Stomach (tissue), 9 donors: ENCODE results near the gene IFT43. TPM values are rescaled to one million over a fixed set of nuclear protein-coding genes. Genes with fewer than 3 reads are reported as not detected.

Source experiments
- DNase-seq, 2 donors: peaks; one replicate each; pipeline versions ENCODE4 v3.0.0 to v3.0.0-alpha.2; 2013 to 2019
- H3K27ac ChIP-seq, 5 donors: fragments of 200-600 bp in 4 of 5; sonication (generic) in 4 of 5; one replicate each; pipeline ENCODE4 v1.5.1; 2013 to 2019; ENCODE audit warnings: mild to moderate bottlenecking in 1 of 5, moderate library complexity in 1 of 5
- H3K27me3 ChIP-seq, 3 donors: fragments of 200-600 bp; sonication (generic); one replicate each; pipeline ENCODE4 v1.5.1; 2017 to 2019; ENCODE audit warnings: mixed run types in 1 of 3
- H3K36me3 ChIP-seq, 4 donors: fragments of 200-600 bp; sonication (generic); 1 replicate in 3 of 4; 2 replicates in 1 of 4; pipeline ENCODE4 v1.5.1; 2016 to 2019
- H3K4me1 ChIP-seq, 4 donors: fragments of 200-600 bp; sonication (generic); one replicate each; pipeline ENCODE4 v1.5.1; 2016 to 2019
- H3K4me3 ChIP-seq, 4 donors: fragments of 200-600 bp; sonication (generic) in 3 of 4; one replicate each; pipeline ENCODE4 v1.5.1; 2016 to 2019; ENCODE audit warnings: mild to moderate bottlenecking in 1 of 4
- H3K9me3 ChIP-seq, 4 donors: fragments of 200-600 bp; sonication (generic); one replicate each; pipeline ENCODE4 v1.5.1; 2016 to 2019
- EP300 ChIP-seq: sonication (generic); formaldehyde crosslinking; IDR thresholded peaks from one replicate; pipeline ENCODE4 v1.6.1; 2017; ENCODE audit warnings: antibody characterized with exemption
- POLR2A ChIP-seq, 4 donors: fragments of 450-650 bp; IDR thresholded peaks; one replicate each; pipeline ENCODE4 v1.6.1; 2016; ENCODE audit warnings: antibody characterized with exemption in 4 of 4, control low read depth in 2 of 4, mild to moderate bottlenecking in 1 of 4, moderate library complexity in 1 of 4
- POLR2AphosphoS5 ChIP-seq, 3 donors: sonication (generic); formaldehyde crosslinking; IDR thresholded peaks; one replicate each; pipeline ENCODE4 v1.6.1; 2016; ENCODE audit warnings: antibody characterized with exemption in 3 of 3
- WGBS, 5 donors: extraction: QIAGEN DNeasy Blood & Tissue Kit in 3 of 5; methylation state at CpG; one replicate each; pipeline versions ENCODE4 v1.1.5 to v1.1.7; 2013 to 2018; 5-methylcytosine and 5-hydroxymethylcytosine counted together
- intact Hi-C: fragments of 100-400 bp; cut with DNase I; formaldehyde crosslinking; loops from one replicate; pipeline ENCODE4 v1.15.1; 2023; ENCODE audit warnings: low total_unique reads
- polyA plus RNA-seq, 3 donors: library from polyadenylated mRNA; stranded (reverse); fragments of 200-250 nt; gene quantifications; one replicate each; pipeline ENCODE4 v1.2.3, GENCODE V29; 2013
- total RNA-seq, 5 donors: library from RNA; depleted of rRNA; stranded (reverse); fragments of >200 nt; gene quantifications; one replicate each; pipeline versions ENCODE4 v1.1.0 to v1.2.3, GENCODE V29; 2014 to 2016
- TF ChIP-seq, protein P1 (sequence below), 7 experiments: fragments of 450-650 bp in 4 of 7; fragments of 200-600 bp in 3 of 7; sonication (generic) in 3 of 7; IDR thresholded peaks; one replicate each; pipeline ENCODE4 v1.5.1; 2016 to 2019; ENCODE audit warnings: antibody characterized with exemption in 7 of 7, control low read depth in 2 of 7, mild to moderate bottlenecking in 1 of 7
- donor health status: healthy with polysubstance abuse.
- donor health status: Bipolar disorder and iron deficiency.
- donor health status: healthy.

Gene IFT43
- total and polyA plus RNA-seq, 8 donors = 7.6 to 129 (median 41.0) TPM

DNA sequence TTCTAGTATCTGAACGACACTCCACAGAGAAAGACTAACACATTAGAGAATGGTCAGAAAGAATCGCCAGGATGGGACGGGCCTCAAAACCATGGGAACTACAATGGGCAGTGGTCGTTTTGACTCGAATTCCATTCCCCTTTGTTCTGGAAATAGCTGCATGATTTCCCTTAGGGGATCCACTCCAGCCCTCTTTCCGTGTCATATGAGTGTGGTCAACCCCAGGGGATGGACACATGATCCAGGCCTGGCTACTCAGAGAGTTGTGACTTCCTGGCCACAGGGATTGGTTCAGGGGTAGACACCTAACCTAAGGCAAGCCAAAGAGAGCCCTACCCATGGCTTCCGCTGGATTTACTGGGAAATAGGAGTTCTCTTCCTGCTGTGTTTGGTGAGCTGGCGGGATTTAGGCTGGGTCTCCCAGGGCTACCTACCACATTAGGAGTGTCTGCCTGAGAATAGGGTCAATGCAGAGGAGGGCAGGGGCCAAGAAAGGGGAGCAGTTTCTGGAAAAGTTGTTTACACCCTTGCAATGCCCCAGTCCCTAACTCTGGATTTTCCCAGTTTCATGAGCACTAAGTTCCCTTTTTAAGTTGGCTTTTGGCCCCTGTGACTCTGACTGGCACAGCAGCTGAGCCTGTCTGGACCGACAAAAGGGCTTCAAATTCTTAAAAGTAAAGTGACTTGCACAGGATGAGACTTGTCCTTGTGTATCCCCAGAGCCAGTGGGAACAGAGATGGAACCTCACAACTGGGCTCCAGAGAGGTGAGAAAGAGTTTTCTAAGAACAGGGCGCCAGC lies 138.1 kb downstream of the IFT43 start:
- no peak for DNase-seq
- WGBS, 5 donors = 73 to 78% (median 76%) methylated on average over 10 of the region's 10 CpGs
- Histone ChIP-seq H3K27me3 (peaks cover 0 to 21% (median 0%) of the 10 kb centered on the region in 3 donors), H3K27ac (no peak overlapping the region), H3K9me3 (no peaks in the 10 kb centered on the region), H3K36me3 (no peaks in the 10 kb centered on the region), H3K4me1 (no peaks in the 10 kb centered on the region), H3K4me3 (no peak overlapping the region)
- intact Hi-C loops = no loop called here
- TF ChIP-seq, protein P1, sequence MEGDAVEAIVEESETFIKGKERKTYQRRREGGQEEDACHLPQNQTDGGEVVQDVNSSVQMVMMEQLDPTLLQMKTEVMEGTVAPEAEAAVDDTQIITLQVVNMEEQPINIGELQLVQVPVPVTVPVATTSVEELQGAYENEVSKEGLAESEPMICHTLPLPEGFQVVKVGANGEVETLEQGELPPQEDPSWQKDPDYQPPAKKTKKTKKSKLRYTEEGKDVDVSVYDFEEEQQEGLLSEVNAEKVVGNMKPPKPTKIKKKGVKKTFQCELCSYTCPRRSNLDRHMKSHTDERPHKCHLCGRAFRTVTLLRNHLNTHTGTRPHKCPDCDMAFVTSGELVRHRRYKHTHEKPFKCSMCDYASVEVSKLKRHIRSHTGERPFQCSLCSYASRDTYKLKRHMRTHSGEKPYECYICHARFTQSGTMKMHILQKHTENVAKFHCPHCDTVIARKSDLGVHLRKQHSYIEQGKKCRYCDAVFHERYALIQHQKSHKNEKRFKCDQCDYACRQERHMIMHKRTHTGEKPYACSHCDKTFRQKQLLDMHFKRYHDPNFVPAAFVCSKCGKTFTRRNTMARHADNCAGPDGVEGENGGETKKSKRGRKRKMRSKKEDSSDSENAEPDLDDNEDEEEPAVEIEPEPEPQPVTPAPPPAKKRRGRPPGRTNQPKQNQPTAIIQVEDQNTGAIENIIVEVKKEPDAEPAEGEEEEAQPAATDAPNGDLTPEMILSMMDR (IDR thresholded peaks at IDR 0.05) = no peak
- TF ChIP-seq POLR2A (IDR thresholded peaks at IDR 0.05) = no peak
- no peak for TF ChIP-seq POLR2AphosphoS5 (IDR thresholded peaks at IDR 0.05)
- no peak for TF ChIP-seq EP300

DNA sequence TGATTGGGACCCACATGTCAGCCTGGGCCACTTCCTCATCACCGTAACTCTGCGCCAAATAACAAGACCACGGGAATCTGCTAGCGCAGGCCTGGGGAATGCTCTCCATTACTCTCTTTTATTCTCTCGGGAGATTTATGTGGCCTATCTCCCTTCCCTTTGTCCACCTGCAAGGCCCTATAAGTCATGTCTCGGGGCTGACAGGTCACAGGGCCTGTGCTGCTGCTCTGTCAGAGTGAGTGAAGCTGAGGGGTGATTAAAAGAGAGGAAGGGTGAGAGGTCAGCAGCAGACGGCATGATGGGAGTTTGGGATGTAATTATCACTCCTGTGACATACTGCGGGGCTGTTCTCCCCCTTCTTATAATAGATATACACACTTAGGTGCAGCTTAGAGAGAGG lies 139.9 kb downstream of the IFT43 start:
- WGBS, 5 donors = 49 to 67% (median 53%) methylated on average over 8 of the region's 8 CpGs
- no peak overlapping the region for H3K27ac ChIP-seq

DNA sequence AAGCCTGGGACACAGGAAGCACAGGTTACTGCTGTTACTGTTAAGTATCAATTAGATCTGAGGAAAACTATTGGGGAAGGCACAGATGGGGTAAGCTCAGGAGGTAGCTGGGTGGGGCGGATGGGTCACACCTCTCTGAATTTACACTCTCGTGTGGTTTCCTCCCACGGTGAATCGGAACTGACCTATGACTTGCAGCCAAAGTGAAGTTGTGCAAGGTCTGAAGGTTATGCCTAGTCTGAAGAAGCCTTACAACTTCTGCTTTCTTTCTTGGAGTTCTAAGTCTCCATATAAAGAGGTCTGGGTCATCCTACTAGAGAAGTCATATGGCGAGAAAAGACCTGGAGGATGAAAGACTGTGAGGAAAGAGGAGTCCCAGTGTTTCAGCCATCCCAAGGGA lies 140.5 kb downstream of the IFT43 start:
- Histone ChIP-seq H3K4me1 (no peaks in the 10 kb centered on the region), H3K27ac (no peak overlapping the region), H3K36me3 (no peaks in the 10 kb centered on the region), H3K27me3 (peaks cover 0 to 45% (median 3%) of the 10 kb centered on the region in 3 donors), H3K9me3 (no peaks in the 10 kb centered on the region), H3K4me3 (no peak overlapping the region)
- 73 to 87% (median 84%) methylated on average over 5 of the region's 5 CpGs for WGBS, 5 donors
- TF ChIP-seq POLR2A (IDR thresholded peaks at IDR 0.05) (no peak), POLR2AphosphoS5 (IDR thresholded peaks at IDR 0.05) (no peak), EP300 (no peak)
- TF ChIP-seq, protein P1 (IDR thresholded peaks at IDR 0.05) = no peak
- DNase-seq = no peak
- intact Hi-C loops = no loop called here

More for the DNA sequence above, 139.9 kb downstream of the IFT43 start:
- H3K9me3 ChIP-seq = no peaks in the 10 kb centered on the region
- no peak for TF ChIP-seq POLR2AphosphoS5 (IDR thresholded peaks at IDR 0.05)
- no peak for TF ChIP-seq POLR2A (IDR thresholded peaks at IDR 0.05)
- TF ChIP-seq EP300 = no peak
- TF ChIP-seq, protein P1 (IDR thresholded peaks at IDR 0.05) = no peak
- no peaks in the 10 kb centered on the region for H3K36me3 ChIP-seq
- DNase-seq = no peak
- H3K4me1 ChIP-seq = no peaks in the 10 kb centered on the region
- peaks cover 0 to 40% (median 0%) of the 10 kb centered on the region in 3 donors for H3K27me3 ChIP-seq
- no peak overlapping the region for H3K4me3 ChIP-seq
- intact Hi-C loops = no loop called here

DNA sequence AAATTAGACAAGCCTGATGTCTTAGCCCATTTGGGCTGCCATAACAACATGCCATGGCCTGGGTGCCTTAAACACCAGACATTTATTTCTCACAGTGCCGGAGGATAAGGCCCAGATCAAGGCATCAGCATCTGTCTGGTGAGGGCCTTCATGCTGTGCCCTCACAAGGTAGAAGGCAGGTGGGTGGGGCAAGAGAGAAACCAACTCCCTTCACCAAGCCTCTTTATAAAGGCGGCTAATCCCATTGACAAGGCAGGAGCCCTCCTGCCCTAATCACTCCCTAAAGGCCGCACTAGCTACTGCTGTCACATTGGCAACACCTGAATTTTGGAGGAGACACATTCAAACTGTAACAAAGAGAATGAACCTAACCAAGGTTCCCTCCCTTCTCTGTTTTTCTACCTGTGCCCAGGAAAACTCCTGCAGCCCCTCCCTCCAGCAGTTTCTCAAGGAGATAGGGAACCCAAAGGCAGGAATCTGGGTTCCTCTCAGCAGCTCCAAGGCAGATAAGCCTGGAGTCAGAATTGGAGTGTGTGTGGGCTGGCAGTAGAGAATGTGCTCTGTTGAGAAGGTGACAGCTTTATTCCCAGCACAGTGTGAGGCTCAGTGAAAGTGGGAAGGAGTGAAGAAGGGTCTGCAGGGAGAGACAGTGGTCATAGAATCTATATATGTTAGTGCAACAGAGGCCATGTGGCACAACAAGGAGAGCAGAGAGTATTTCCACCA lies 144.5 kb downstream of the IFT43 start:
- DNase-seq = no peak
- intact Hi-C loops = no loop called here
- WGBS, 5 donors = 33 to 83% (median 43%) methylated on average over 2 to 3 of the region's 3 CpGs
- Histone ChIP-seq H3K4me3 (no peak overlapping the region), H3K4me1 (no peaks in the 10 kb centered on the region), H3K27me3 (peaks cover 0 to 85% (median 19%) of the 10 kb centered on the region in 3 donors), H3K36me3 (no peaks in the 10 kb centered on the region), H3K9me3 (no peaks in the 10 kb centered on the region), H3K27ac (no peak overlapping the region)
- TF ChIP-seq, protein P1 (IDR thresholded peaks at IDR 0.05) = no peak
- no peak for TF ChIP-seq POLR2A (IDR thresholded peaks at IDR 0.05)
